ENCODE measurements around the gene REPS2.
"Not testable (repeated sequence)": the region's sequence is repeated elsewhere in the genome, so short reads cannot be mapped to it uniquely, and the experiment has no call there.

REPS2 gene

DNA sequence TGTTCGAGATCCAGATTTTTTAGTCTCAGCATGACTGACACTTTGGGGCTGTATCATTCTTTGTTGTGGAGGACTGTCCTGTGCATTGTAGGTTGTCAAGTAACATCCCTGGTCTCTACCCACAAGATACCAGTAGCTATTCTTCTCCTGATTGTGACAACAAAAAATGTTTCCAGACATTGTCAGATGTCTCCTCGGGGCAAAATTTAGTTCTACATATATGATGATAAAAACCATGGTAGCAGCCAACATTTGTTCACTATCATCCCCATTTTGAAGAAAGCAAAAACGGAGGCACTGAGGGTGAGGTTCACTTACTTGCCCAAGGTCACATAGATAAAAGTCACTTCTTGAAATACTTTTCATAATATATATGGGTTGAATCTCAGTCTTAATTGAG is 11.3 kb downstream of the REPS2 start:
- TF ChIP-seq ZNF384 (IDR thresholded peaks at IDR 0.05), result no peak
- no peak for TF ChIP-seq LEF1 (IDR thresholded peaks at IDR 0.05; ENCODE audit: borderline replicate concordance)
- no peak for TF ChIP-seq SP1 (IDR thresholded peaks at IDR 0.05)
- TF ChIP-seq HDGF (IDR thresholded peaks at IDR 0.05; ENCODE audit: borderline replicate concordance), result no peak
- TF ChIP-seq BHLHE40 (IDR thresholded peaks at IDR 0.05; ENCODE audit: borderline replicate concordance), result no peak
- TF ChIP-seq NFRKB (IDR thresholded peaks at IDR 0.05), result no peak
- TF ChIP-seq TARDBP (IDR thresholded peaks at IDR 0.05), result no peak
- no peak for TF ChIP-seq SUZ12 (IDR thresholded peaks at IDR 0.05)
- no peak for TF ChIP-seq CTBP1 (IDR thresholded peaks at IDR 0.05; ENCODE audit: borderline replicate concordance)
- no peak for TF ChIP-seq FOXK2 (IDR thresholded peaks at IDR 0.05)
- ChIA-PET POLR2A (no interaction called here), CTCF (no interaction called here)
- DNase-seq (ENCODE audit: extremely low spot score), result no peak

DNA sequence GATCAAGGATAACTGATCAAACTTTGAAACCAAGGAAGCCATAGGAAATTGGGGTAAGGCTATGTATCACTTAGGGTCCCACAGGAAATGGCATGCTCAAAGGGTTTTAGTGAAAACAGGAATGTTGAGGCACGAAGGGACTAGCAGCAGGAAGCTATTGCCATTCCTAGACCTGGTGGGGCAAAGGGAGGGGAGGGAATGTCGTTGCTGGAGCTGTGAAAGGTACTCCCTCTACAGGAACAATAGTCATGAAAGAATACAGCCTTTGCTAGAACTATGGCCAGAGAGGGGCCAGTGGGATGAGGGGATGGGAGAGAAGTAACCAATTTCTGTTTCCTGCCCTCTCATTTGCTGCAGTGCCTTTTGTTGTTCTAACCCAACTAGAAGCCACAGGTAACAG is 11.9 kb downstream of the REPS2 start:
- DNase-seq (ENCODE audit: extremely low spot score), result no peak
- CTCF ChIA-PET, result no interaction called here
- POLR2A ChIA-PET, result no interaction called here
- TF ChIP-seq ARNT (IDR thresholded peaks at IDR 0.05) (no peak), FOXK2 (IDR thresholded peaks at IDR 0.05) (no peak), NFRKB (IDR thresholded peaks at IDR 0.05) (no peak), ELF4 (IDR thresholded peaks at IDR 0.05) (no peak), LEF1 (IDR thresholded peaks at IDR 0.05; ENCODE audit: borderline replicate concordance) (no peak), FOXA1 (IDR thresholded peaks at IDR 0.05) (no peak)
- TF ChIP-seq, protein P1, sequence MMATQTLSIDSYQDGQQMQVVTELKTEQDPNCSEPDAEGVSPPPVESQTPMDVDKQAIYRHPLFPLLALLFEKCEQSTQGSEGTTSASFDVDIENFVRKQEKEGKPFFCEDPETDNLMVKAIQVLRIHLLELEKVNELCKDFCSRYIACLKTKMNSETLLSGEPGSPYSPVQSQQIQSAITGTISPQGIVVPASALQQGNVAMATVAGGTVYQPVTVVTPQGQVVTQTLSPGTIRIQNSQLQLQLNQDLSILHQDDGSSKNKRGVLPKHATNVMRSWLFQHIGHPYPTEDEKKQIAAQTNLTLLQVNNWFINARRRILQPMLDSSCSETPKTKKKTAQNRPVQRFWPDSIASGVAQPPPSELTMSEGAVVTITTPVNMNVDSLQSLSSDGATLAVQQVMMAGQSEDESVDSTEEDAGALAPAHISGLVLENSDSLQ (IDR thresholded peaks at IDR 0.05), result no peak

GRCh38 chrX:16962661-16963060 is 16.2 kb downstream of the REPS2 start:
- CTCF ChIA-PET; POLR2A ChIA-PET; DNase-seq (ENCODE audit: extremely low spot score): not testable (repeated sequence)

DNA sequence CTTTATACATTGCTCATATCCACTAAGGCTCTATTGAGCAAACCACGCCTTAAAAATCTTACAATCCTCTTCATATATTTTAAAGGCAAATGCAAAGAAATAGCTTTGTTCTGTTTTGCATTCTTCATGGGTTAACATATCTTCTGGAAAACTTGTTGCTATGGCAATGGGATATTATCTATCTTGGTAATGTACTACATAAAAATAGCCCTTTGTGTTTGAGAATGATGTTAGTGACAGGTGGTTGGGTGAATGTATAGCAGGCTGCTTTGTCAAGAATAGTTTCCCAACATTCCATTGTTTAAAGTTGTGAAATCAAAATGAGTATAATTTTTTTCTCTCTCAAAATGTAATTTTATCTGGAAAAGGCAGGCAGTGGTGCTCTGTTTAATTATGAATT is 16.8 kb downstream of the REPS2 start:
- POLR2A ChIA-PET, result no interaction called here

GRCh38 chrX:16964976-16965375 is 18.5 kb downstream of the REPS2 start:
- DNase-seq (ENCODE audit: extremely low spot score); CTCF ChIA-PET; POLR2A ChIA-PET: not testable (repeated sequence)

More for the DNA sequence above, 16.8 kb downstream of the REPS2 start:
- CTCF ChIA-PET, result no interaction called here
- TF ChIP-seq FOXM1 (IDR thresholded peaks at IDR 0.05; ENCODE audit: borderline replicate concordance) (no peak), LEF1 (IDR thresholded peaks at IDR 0.05; ENCODE audit: borderline replicate concordance) (no peak), SP1 (IDR thresholded peaks at IDR 0.05) (no peak), L3MBTL2 (conservative IDR thresholded peaks at IDR 0.05) (no peak), ARNT (IDR thresholded peaks at IDR 0.05) (no peak), SUZ12 (IDR thresholded peaks at IDR 0.05) (no peak), ELF4 (IDR thresholded peaks at IDR 0.05) (no peak), NFRKB (IDR thresholded peaks at IDR 0.05) (no peak), CTBP1 (IDR thresholded peaks at IDR 0.05; ENCODE audit: borderline replicate concordance) (no peak), FOXA1 (IDR thresholded peaks at IDR 0.05) (no peak), FOXK2 (IDR thresholded peaks at IDR 0.05) (no peak), TARDBP (IDR thresholded peaks at IDR 0.05) (no peak), ZNF384 (IDR thresholded peaks at IDR 0.05) (no peak), BHLHE40 (IDR thresholded peaks at IDR 0.05; ENCODE audit: borderline replicate concordance) (no peak), HDGF (IDR thresholded peaks at IDR 0.05; ENCODE audit: borderline replicate concordance) (no peak)
- TF ChIP-seq, protein P1 (IDR thresholded peaks at IDR 0.05), result no peak
- no peak for DNase-seq (ENCODE audit: extremely low spot score)

GRCh38 chrX:16966752-16967448 is 20.4 kb downstream of the REPS2 start:
- TF ChIP-seq, protein P1 (IDR thresholded peaks at IDR 0.05), result no peak
- TF ChIP-seq BHLHE40 (IDR thresholded peaks at IDR 0.05; ENCODE audit: borderline replicate concordance), result no peak
- ChIA-PET POLR2A (no interaction called here), CTCF (no interaction called here)
- no peak for DNase-seq (ENCODE audit: extremely low spot score)

DNA sequence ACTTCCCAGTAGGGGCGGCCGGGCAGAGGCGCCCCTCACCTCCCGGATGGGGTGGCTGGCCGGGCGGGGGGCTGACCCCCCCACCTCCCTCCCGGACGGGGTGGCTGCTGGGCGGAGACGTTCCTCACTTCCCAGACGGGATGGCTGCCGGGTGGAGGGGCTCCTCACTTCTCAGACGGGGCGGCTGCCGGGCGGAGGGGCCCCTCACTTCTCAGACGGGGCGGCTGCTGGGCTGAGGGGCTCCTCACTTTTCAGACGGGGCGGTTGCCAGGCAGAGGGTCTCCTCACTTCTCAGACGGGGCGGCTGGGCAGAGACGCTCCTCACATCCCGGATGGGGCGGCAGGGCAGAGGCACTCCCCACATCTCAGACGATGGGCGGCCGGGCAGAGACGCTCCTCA is 22.3 kb downstream of the REPS2 start:
- DNase-seq (ENCODE audit: extremely low spot score); POLR2A ChIA-PET; CTCF ChIA-PET: not testable (repeated sequence)

GRCh38 chrX:16970977-16971376 is 24.5 kb downstream of the REPS2 start:
- TF ChIP-seq FOXM1 (IDR thresholded peaks at IDR 0.05; ENCODE audit: borderline replicate concordance), result no peak
- no peak for TF ChIP-seq SP1 (IDR thresholded peaks at IDR 0.05)
- TF ChIP-seq BHLHE40 (IDR thresholded peaks at IDR 0.05; ENCODE audit: borderline replicate concordance), result no peak
- no peak for TF ChIP-seq LEF1 (IDR thresholded peaks at IDR 0.05; ENCODE audit: borderline replicate concordance)
- TF ChIP-seq NFRKB (IDR thresholded peaks at IDR 0.05), result no peak
- TF ChIP-seq SUZ12 (IDR thresholded peaks at IDR 0.05), result no peak
- no peak for TF ChIP-seq ELF4 (IDR thresholded peaks at IDR 0.05)
- no peak for TF ChIP-seq TARDBP (IDR thresholded peaks at IDR 0.05)
- no peak for TF ChIP-seq FOXK2 (IDR thresholded peaks at IDR 0.05)
- TF ChIP-seq L3MBTL2 (conservative IDR thresholded peaks at IDR 0.05), result no peak
- no peak for TF ChIP-seq HDGF (IDR thresholded peaks at IDR 0.05; ENCODE audit: borderline replicate concordance)
- no peak for TF ChIP-seq CTBP1 (IDR thresholded peaks at IDR 0.05; ENCODE audit: borderline replicate concordance)
- no peak for TF ChIP-seq FOXA1 (IDR thresholded peaks at IDR 0.05)
- TF ChIP-seq ZNF384 (IDR thresholded peaks at IDR 0.05), result no peak
- no peak for TF ChIP-seq ARNT (IDR thresholded peaks at IDR 0.05)
- TF ChIP-seq, protein P1 (IDR thresholded peaks at IDR 0.05), result no peak
- POLR2A ChIA-PET, result no interaction called here
- no peak for DNase-seq (ENCODE audit: extremely low spot score)
- CTCF ChIA-PET, result no interaction called here
